ENCODE data around the gene FOXB2.

The FOXB2 gene

GRCh38 chr9:77020413-77021290, 1.2 kb downstream of the FOXB2 start:
- DNase-seq (ENCODE audit: extremely low read depth, low read depth), result no peak
- TF ChIP-seq CTCF (IDR thresholded peaks at IDR 0.05; ENCODE audit: low read depth, low read length, missing control alignments), result no peak
- no peak overlapping the region for H3K4me3 ChIP-seq (replicated peaks; ENCODE audit: low read depth, low read length)

GRCh38 chr9:77021291-77021894, 1.9 kb downstream of the FOXB2 start:
- DNase-seq (ENCODE audit: extremely low read depth, low read depth), result no peak
- no peak for TF ChIP-seq CTCF (IDR thresholded peaks at IDR 0.05; ENCODE audit: low read depth, low read length, missing control alignments)
- H3K4me3 ChIP-seq (replicated peaks; ENCODE audit: low read depth, low read length), result no peak overlapping the region

GRCh38 chr9:77021922-77022782, 2.7 kb downstream of the FOXB2 start:
- H3K4me3 ChIP-seq (replicated peaks; ENCODE audit: low read depth, low read length), result no peak overlapping the region
- no peak for TF ChIP-seq CTCF (IDR thresholded peaks at IDR 0.05; ENCODE audit: low read depth, low read length, missing control alignments)
- no peak for DNase-seq (ENCODE audit: extremely low read depth, low read depth)

GRCh38 chr9:77022783-77023440, 3.5 kb downstream of the FOXB2 start:
- TF ChIP-seq CTCF (IDR thresholded peaks at IDR 0.05; ENCODE audit: low read depth, low read length, missing control alignments), result no peak
- DNase-seq (ENCODE audit: extremely low read depth, low read depth), result no peak
- H3K4me3 ChIP-seq (replicated peaks; ENCODE audit: low read depth, low read length), result no peak overlapping the region

GRCh38 chr9:77023726-77024125, 4.3 kb downstream of the FOXB2 start:
- DNase-seq (ENCODE audit: extremely low read depth, low read depth), result no peak
- H3K4me3 ChIP-seq (replicated peaks; ENCODE audit: low read depth, low read length), result no peak overlapping the region
- TF ChIP-seq CTCF (IDR thresholded peaks at IDR 0.05; ENCODE audit: low read depth, low read length, missing control alignments), result no peak
